Spleen (tissue), 11 donors: ENCODE results near the gene USP16. TPM values are rescaled to one million over a fixed set of nuclear protein-coding genes. Genes with fewer than 3 reads are reported as not detected.

Experiments used
- DNase-seq: peaks from one replicate; pipeline ENCODE4 v3.0.0-alpha.2; 2020
- H3K27ac ChIP-seq, 8 donors: fragments of 200-600 bp; sonication (generic) in 7 of 8; 1 replicate in 4 of 8; 2 replicates in 4 of 8; pipeline versions ENCODE4 v1.5.0 to v1.8.0; 2016 to 2021; ENCODE audit warnings: inconsistent platforms in 4 of 8, mild to moderate bottlenecking in 4 of 8, moderate library complexity in 1 of 8
- H3K27me3 ChIP-seq, 7 donors: fragments of 200-600 bp; sonication (generic) in 6 of 7; replicated peaks in 1 of 7; 1 replicate in 4 of 7; 2 replicates in 3 of 7; pipeline versions ENCODE4 v1.5.0 to v1.8.0; 2016 to 2021; ENCODE audit warnings: inconsistent platforms in 3 of 7, mild to moderate bottlenecking in 1 of 7
- H3K36me3 ChIP-seq, 6 donors: fragments of 200-600 bp; sonication (generic) in 5 of 6; 1 replicate in 4 of 6; 2 replicates in 2 of 6; pipeline versions ENCODE4 v1.5.0 to v1.8.0; 2016 to 2021; ENCODE audit warnings: inconsistent platforms in 2 of 6
- H3K4me1 ChIP-seq, 6 donors: fragments of 200-600 bp; sonication (generic) in 5 of 6; 1 replicate in 3 of 6; 2 replicates in 3 of 6; pipeline versions ENCODE4 v1.5.0 to v1.8.0; 2016 to 2021; ENCODE audit warnings: inconsistent platforms in 3 of 6
- H3K4me3 ChIP-seq, 8 donors: fragments of 200-600 bp; sonication (generic) in 7 of 8; 1 replicate in 4 of 8; 2 replicates in 4 of 8; pipeline versions ENCODE4 v1.5.0 to v1.8.0; 2016 to 2021; ENCODE audit warnings: inconsistent platforms in 4 of 8, mild to moderate bottlenecking in 4 of 8, moderate library complexity in 2 of 8
- H3K9me3 ChIP-seq, 8 donors: fragments of 200-600 bp; sonication (generic) in 7 of 8; 1 replicate in 4 of 8; 2 replicates in 4 of 8; pipeline versions ENCODE4 v1.5.0 to v1.8.0; 2016 to 2021; ENCODE audit warnings: inconsistent platforms in 4 of 8
- CTCF ChIP-seq, 11 experiments: fragments of 200-600 bp in 7 of 11; fragments of 450-650 bp in 4 of 11; sonication (generic) in 4 of 11; IDR thresholded peaks in 8 of 11; conservative IDR thresholded peaks in 3 of 11; 1 replicate in 7 of 11; 2 replicates in 4 of 11; pipeline versions ENCODE4 v1.4.0 to v1.8.0; 2016 to 2021; ENCODE audit warnings: antibody characterized with exemption in 11 of 11, inconsistent platforms in 4 of 11, mild to moderate bottlenecking in 1 of 11
- POLR2A ChIP-seq, 3 donors: fragments of 450-650 bp; IDR thresholded peaks; one replicate each; pipeline ENCODE4 v1.5.1; 2017; ENCODE audit warnings: antibody characterized with exemption in 3 of 3, mild to moderate bottlenecking in 1 of 3
- POLR2AphosphoS5 ChIP-seq, 3 donors: sonication (generic); formaldehyde crosslinking; IDR thresholded peaks; one replicate each; pipeline ENCODE4 v1.5.1; 2017; ENCODE audit warnings: antibody characterized with exemption in 3 of 3
- WGBS, 5 donors: extraction: QIAGEN DNeasy Blood & Tissue Kit in 3 of 5; methylation state at CpG; one replicate each; pipeline versions ENCODE4 v1.1.5 to v1.1.7; 2013 to 2018; 5-methylcytosine and 5-hydroxymethylcytosine counted together
- intact Hi-C: fragments of 100-400 bp; cut with DNase I; formaldehyde crosslinking; loops from one replicate; pipeline ENCODE4 v1.15.0; 2023; ENCODE audit warnings: low total_unique reads
- polyA plus RNA-seq, 3 donors: library from polyadenylated mRNA; stranded (reverse); fragments of 200-250 nt; gene quantifications; one replicate each; pipeline ENCODE4 v1.2.1, GENCODE V29; 2013
- total RNA-seq, 7 donors: library from RNA; depleted of rRNA in 3 of 7; stranded (reverse); fragments of >200 nt in 3 of 7; fragmentation: NEBNext Ultra II Directional in 4 of 7; extraction: Animal tissue kit (Norgen Biotek cat#: 25700) in 4 of 7; gene quantifications; one replicate each; pipeline versions ENCODE4 v1.1.0 to v1.2.1, GENCODE V29; 2016 to 2021
- donor health status: healthy with polysubstance abuse.
- donor health status: DM: no; HTN: no; CAD: no; lungs with moderate emphysema.
- donor health status: DM: no; HTN: no; CAD: no.
- donor health status: Bipolar disorder and iron deficiency.
- donor health status: healthy.
- donor health status: DM: no; HTN: no; CAD: no.
- donor health status: DM: yes; HTN: yes; CAD: no.

Gene USP16
- total and polyA plus RNA-seq, 10 donors = 17.2 to 40.9 (median 35.8) TPM

GRCh38 chr21:29033301-29033700 lies 8.8 kb downstream of the USP16 start:
- 70 to 85% (median 73%) methylated on average over 4 of the region's 4 CpGs for whole genome bisulfite sequencing, 5 donors
- Histone ChIP-seq H3K9me3 (no peaks in the 10 kb centered on the region), H3K27me3 (no peaks in the 10 kb centered on the region), H3K27ac (no peak overlapping the region), H3K36me3 (peaks cover 6 to 100% (median 85%) of the 10 kb centered on the region in 6 donors), H3K4me3 (no peak overlapping the region), H3K4me1 (peaks cover 0 to 25% (median 3%) of the 10 kb centered on the region in 6 donors)
- TF ChIP-seq CTCF (IDR thresholded peaks at IDR 0.05 in 8 of 11, conservative IDR thresholded peaks at IDR 0.05 in 3 of 11) (no peak), POLR2A (IDR thresholded peaks at IDR 0.05) (no peak), POLR2AphosphoS5 (IDR thresholded peaks at IDR 0.05) (no peak)
- DNase-seq = no peak
- intact Hi-C loops = loop anchor here (10.0 kb wide), 1 partner anchor 48 kb away; no protein-coding TSS in a partner anchor

- Histone ChIP-seq H3K36me3 (peaks cover 6 to 100% (median 86%) of the 10 kb centered on the region in 6 donors), H3K9me3 (no peaks in the 10 kb centered on the region), H3K27ac (no peak overlapping the region), H3K4me1 (peaks cover 0 to 21% (median 3%) of the 10 kb centered on the region in 6 donors), H3K27me3 (no peaks in the 10 kb centered on the region), H3K4me3 (no peak overlapping the region)
- intact Hi-C loops = loop anchor here (10.0 kb wide), 1 partner anchor 49 kb away; no protein-coding TSS in a partner anchor
- no peak for TF ChIP-seq POLR2A (IDR thresholded peaks at IDR 0.05)
- TF ChIP-seq POLR2AphosphoS5 (IDR thresholded peaks at IDR 0.05) = no peak
- TF ChIP-seq CTCF (IDR thresholded peaks at IDR 0.05 in 8 of 11, conservative IDR thresholded peaks at IDR 0.05 in 3 of 11) = no peak
- 80 to 89% (median 88%) methylated on average over 3 of the region's 3 CpGs for WGBS, 5 donors
- no peak for DNase-seq
Observed at GRCh38 chr21:29033871-29034270, 9.4 kb downstream of the USP16 start.

- H3K4me3 ChIP-seq = no peak overlapping the region
- WGBS, 5 donors = 60 to 85% (median 71%) methylated on average over 1 of the region's 1 CpG
- TF ChIP-seq POLR2A (IDR thresholded peaks at IDR 0.05) (no peak), POLR2AphosphoS5 (IDR thresholded peaks at IDR 0.05) (no peak), CTCF (IDR thresholded peaks at IDR 0.05 in 8 of 11, conservative IDR thresholded peaks at IDR 0.05 in 3 of 11) (no peak)
- H3K4me1 ChIP-seq = peaks cover 0 to 18% (median 3%) of the 10 kb centered on the region in 6 donors
- no peaks in the 10 kb centered on the region for H3K9me3 ChIP-seq
- no peak for DNase-seq
- intact Hi-C loops = loop anchor here (10.0 kb wide), 1 partner anchor 50 kb away; no protein-coding TSS in a partner anchor
- no peaks in the 10 kb centered on the region for H3K27me3 ChIP-seq
- peaks cover 6 to 100% (median 89%) of the 10 kb centered on the region in 6 donors for H3K36me3 ChIP-seq
- peak overlapping the region in 1 of 8 donors; percentile 4 for H3K27ac ChIP-seq
Observed at GRCh38 chr21:29034678-29035077, 10.2 kb downstream of the USP16 start.

GRCh38 chr21:29052224-29052623 lies 27.8 kb downstream of the USP16 start:
- intact Hi-C loops = no loop called here
- DNase-seq = no peak
- Histone ChIP-seq H3K36me3 (peaks cover 2 to 100% (median 93%) of the 10 kb centered on the region in 6 donors), H3K27me3 (no peaks in the 10 kb centered on the region), H3K9me3 (no peaks in the 10 kb centered on the region), H3K4me1 (peaks cover 0 to 7% (median 0%) of the 10 kb centered on the region in 6 donors), H3K4me3 (no peak overlapping the region), H3K27ac (no peak overlapping the region)
- WGBS, 5 donors = 97 to 100% (median 99%) methylated on average over 5 of the region's 5 CpGs
- TF ChIP-seq POLR2AphosphoS5 (IDR thresholded peaks at IDR 0.05) = no peak
- TF ChIP-seq CTCF (IDR thresholded peaks at IDR 0.05 in 8 of 11, conservative IDR thresholded peaks at IDR 0.05 in 3 of 11) = no peak
- no peak for TF ChIP-seq POLR2A (IDR thresholded peaks at IDR 0.05)
